GM12878 (cell line): ENCODE data around the gene SORBS2. TPM values are rescaled to one million over a fixed set of nuclear protein-coding genes. Genes with fewer than 3 reads are reported as not detected.

ENCODE experiments used
- ATF3 ChIP-seq: IDR thresholded peaks from 2 replicates; pipeline ENCODE4 v1.6.1; 2011; ENCODE audit warnings: low read depth, mild to moderate bottlenecking, low read length, moderate library complexity, borderline replicate concordance; ENCODE audit errors: extremely low read depth
- BCLAF1 ChIP-seq: fragments of 450-650 bp; IDR thresholded peaks from 2 replicates; pipeline ENCODE4 v1.6.1; 2017; ENCODE audit warnings: antibody characterized with exemption, mild to moderate bottlenecking, moderate library complexity
- BRCA1 ChIP-seq: IDR thresholded peaks from 2 replicates; pipeline ENCODE4 v1.6.1; 2011; ENCODE audit warnings: low read depth, low read length, improper control_type of control experiment
- CUX1 ChIP-seq: IDR thresholded peaks from 2 replicates; pipeline ENCODE4 v1.6.1; 2012; ENCODE audit warnings: improper control_type of control experiment, low read depth, low read length; ENCODE audit not compliant: insufficient replicate concordance
- FOXM1 ChIP-seq: IDR thresholded peaks from 2 replicates; pipeline ENCODE4 v1.6.1; 2012; ENCODE audit warnings: low read depth, mild to moderate bottlenecking, inconsistent platforms, low read length, moderate library complexity
- MTA2 ChIP-seq: fragments of 450-650 bp; IDR thresholded peaks from 2 replicates; pipeline ENCODE4 v1.6.1; 2016; ENCODE audit warnings: low read depth, mild to moderate bottlenecking, moderate library complexity
- NFYB ChIP-seq: IDR thresholded peaks from 2 replicates; pipeline ENCODE4 v1.6.1; 2011; ENCODE audit warnings: low read depth, mild to moderate bottlenecking, low read length, improper control_type of control experiment, moderate library complexity; ENCODE audit not compliant: insufficient read depth
- RFX5 ChIP-seq: IDR thresholded peaks from 2 replicates; pipeline ENCODE4 v1.6.1; 2011; ENCODE audit warnings: low read depth, low read length, improper control_type of control experiment
- STAT1 ChIP-seq: fragments of 450-650 bp; conservative IDR thresholded peaks from 2 replicates; pipeline ENCODE4 v1.6.1; 2014; ENCODE audit warnings: antibody characterized with exemption, mild to moderate bottlenecking
- TARDBP ChIP-seq: IDR thresholded peaks from 2 replicates; pipeline ENCODE4 v1.6.1; 2016; ENCODE audit warnings: borderline replicate concordance
- ZZZ3 ChIP-seq: IDR thresholded peaks from 2 replicates; pipeline ENCODE4 v1.6.1; 2011; ENCODE audit warnings: low read depth; ENCODE audit not compliant: control insufficient read depth, insufficient read length
- polyA plus RNA-seq, 11 experiments: library from polyadenylated mRNA; depleted of rRNA in 4 of 11; unstranded in 6 of 11; stranded (reverse) in 5 of 11; fragments of >200 nt; fragmentation: Nextera tagmentation in 4 of 11; fragmentation: Illumina TruSeq in 1 of 11; extraction: Ambion mirVana in 4 of 11; extraction: Trizol in 1 of 11; gene quantifications; 1 replicate in 1 of 11; 2 replicates in 10 of 11; pipeline versions ENCODE4 v1.2.1 to v1.2.3, GENCODE V29; 2011 to 2016; ENCODE audit warnings: inconsistent platforms in 2 of 11, missing spikeins in 2 of 11, low read depth in 1 of 11
- total RNA-seq, 4 experiments: library from RNA; depleted of rRNA in 3 of 4; stranded (reverse); fragments of >200 nt in 3 of 4; fragmentation: Illumina TruSeq in 1 of 4; extraction: Trizol in 1 of 4; gene quantifications; 2 replicates each; pipeline versions ENCODE4 v1.2.1 to v1.2.3, GENCODE V29; 2013 to 2021

Gene SORBS2
- total and polyA plus RNA-seq, 10 of the 15 experiments (the other 5 are each of a cell fraction or from before 2014, with no cell fraction given), result 0.06 to 3.0 (median 0.79) TPM

GRCh38 chr4:185721190-185722028 lies 90.6 kb downstream of the SORBS2 start (continued):
- TF ChIP-seq NFYB (no peak), TARDBP (no peak), MTA2 (no peak), FOXM1 (no peak), BRCA1 (no peak), RFX5 (no peak), BCLAF1 (no peak), CUX1 (no peak), STAT1 (no peak), ZZZ3 (no peak), ATF3 (no peak)
